ENCODE data around the gene DEPDC5.
"Not testable (repeated sequence)": the region's sequence is repeated elsewhere in the genome, so short reads cannot be mapped to it uniquely, and the experiment has no call there.

- not testable (repeated sequence) for TF ChIP-seq CTCF, POLR2A (IDR thresholded peaks at IDR 0.05)
Measured at GRCh38 chr22:31813898-31814297, 60.1 kb downstream of the DEPDC5 start.

All from tibial nerve (tissue), 3 donors.